Tibial nerve (tissue), 4 donors: ENCODE data around the gene CXCL12. TPM values are rescaled to one million over a fixed set of nuclear protein-coding genes. Genes with fewer than 3 reads are reported as not detected.

Experiments used
- DNase-seq, 2 donors: peaks; one replicate each; pipeline ENCODE4 v3.0.0-alpha.2; 2019; ENCODE audit warnings: low spot score in 2 of 2
- H3K27ac ChIP-seq, 4 donors: fragments of 200-600 bp; sonication (generic) in 3 of 4; one replicate each; pipeline ENCODE4 v1.5.1; 2017 to 2019; ENCODE audit warnings: mild to moderate bottlenecking in 1 of 4
- H3K27me3 ChIP-seq, 2 donors: fragments of 200-600 bp; sonication (generic) in 1 of 2; one replicate each; pipeline versions ENCODE4 v1.5.1 to v1.6.0; 2017 to 2019
- H3K36me3 ChIP-seq, 3 donors: fragments of 200-600 bp; sonication (generic); one replicate each; pipeline ENCODE4 v1.5.1; 2018 to 2019
- H3K4me1 ChIP-seq, 4 donors: fragments of 200-600 bp; sonication (generic) in 3 of 4; one replicate each; pipeline ENCODE4 v1.5.1; 2017 to 2019
- H3K4me3 ChIP-seq, 4 donors: fragments of 200-600 bp; sonication (generic) in 3 of 4; one replicate each; pipeline ENCODE4 v1.5.1; 2017 to 2019; ENCODE audit warnings: mild to moderate bottlenecking in 1 of 4, moderate library complexity in 1 of 4
- H3K9me3 ChIP-seq, 4 donors: fragments of 200-600 bp; sonication (generic) in 3 of 4; one replicate each; pipeline ENCODE4 v1.5.1; 2017 to 2019
- CTCF ChIP-seq, 5 experiments: fragments of 200-600 bp in 3 of 5; fragments of 450-650 bp in 2 of 5; sonication (generic) in 3 of 5; IDR thresholded peaks; one replicate each; pipeline ENCODE4 v1.5.1; 2016 to 2019; ENCODE audit warnings: antibody characterized with exemption in 5 of 5, mild to moderate bottlenecking in 3 of 5, moderate library complexity in 2 of 5
- EP300 ChIP-seq, 2 donors: sonication (generic); formaldehyde crosslinking; IDR thresholded peaks; one replicate each; pipeline ENCODE4 v1.6.1; 2017; ENCODE audit warnings: antibody characterized with exemption in 2 of 2, mild to moderate bottlenecking in 1 of 2
- POLR2A ChIP-seq, 2 donors: fragments of 450-650 bp; IDR thresholded peaks; one replicate each; pipeline ENCODE4 v1.6.1; 2017; ENCODE audit warnings: antibody characterized with exemption in 2 of 2, mild to moderate bottlenecking in 2 of 2, moderate library complexity in 2 of 2
- WGBS, 2 donors: methylation state at CpG; one replicate each; pipeline ENCODE4 v1.1.5; 2018; 5-methylcytosine and 5-hydroxymethylcytosine counted together
- total RNA-seq, 4 donors: library from RNA; depleted of rRNA; stranded (reverse); fragments of >200 nt; gene quantifications; one replicate each; pipeline ENCODE4 v1.1.0, GENCODE V29; 2016

The CXCL12 gene
- total RNA-seq, 4 donors from 2014 or later, result 35.0 to 119 (median 86.4) TPM

- TF ChIP-seq EP300 (IDR thresholded peaks at IDR 0.05) (no peak), POLR2A (IDR thresholded peaks at IDR 0.05) (no peak)
- no peaks in the 10 kb centered on the region for H3K36me3 ChIP-seq
- no peak overlapping the region for H3K27ac ChIP-seq
Measured at GRCh38 chr10:44330431-44330830, 54.5 kb downstream of the CXCL12 start.

GRCh38 chr10:44327461-44327860 lies 57.4 kb downstream of the CXCL12 start:
- Histone ChIP-seq H3K27ac (no peak overlapping the region), H3K4me1 (no peaks in the 10 kb centered on the region), H3K4me3 (no peak overlapping the region), H3K36me3 (no peaks in the 10 kb centered on the region), H3K27me3 (no peaks in the 10 kb centered on the region), H3K9me3 (no peaks in the 10 kb centered on the region)
- no peak for TF ChIP-seq EP300 (IDR thresholded peaks at IDR 0.05)
- no peak for TF ChIP-seq POLR2A (IDR thresholded peaks at IDR 0.05)
- no peak for TF ChIP-seq CTCF (IDR thresholded peaks at IDR 0.05)
- WGBS, 2 donors, result 100% methylated on average over 2 of the region's 2 CpGs
- DNase-seq, result no peak

More at GRCh38 chr10:44330431-44330830, 54.5 kb downstream of the CXCL12 start:
- no peaks in the 10 kb centered on the region for H3K27me3 ChIP-seq
- no peaks in the 10 kb centered on the region for H3K4me1 ChIP-seq
- no peaks in the 10 kb centered on the region for H3K9me3 ChIP-seq
- H3K4me3 ChIP-seq, result no peak overlapping the region
- no peak for DNase-seq
